Left ventricle myocardium inferior (tissue), 1 donor: ENCODE data around the gene RTN4R. TPM values are rescaled to one million over a fixed set of nuclear protein-coding genes. Genes with fewer than 3 reads are reported as not detected.

Experiments
- DNase-seq: peaks from one replicate; pipeline ENCODE4 v3.0.0-alpha.2; 2020
- H3K27ac ChIP-seq: fragments of 200-600 bp; replicated peaks from 2 replicates; pipeline ENCODE4 v1.8.0; 2021
- H3K27me3 ChIP-seq: fragments of 200-600 bp; 2 replicates; pipeline ENCODE4 v1.8.0; 2021; ENCODE audit warnings: low read depth
- H3K36me3 ChIP-seq: fragments of 200-600 bp; 2 replicates; pipeline ENCODE4 v1.8.0; 2021
- H3K4me1 ChIP-seq: fragments of 200-600 bp; 2 replicates; pipeline ENCODE4 v1.8.0; 2021
- H3K4me3 ChIP-seq: fragments of 200-600 bp; 2 replicates; pipeline ENCODE4 v1.8.0; 2021; ENCODE audit warnings: mild to moderate bottlenecking, moderate library complexity
- H3K9me3 ChIP-seq: fragments of 200-600 bp; replicated peaks from 2 replicates; pipeline ENCODE4 v1.8.0; 2021
- CTCF ChIP-seq: fragments of 200-600 bp; IDR thresholded peaks from 2 replicates; pipeline ENCODE4 v1.8.0; 2021; ENCODE audit warnings: antibody characterized with exemption, mild to moderate bottlenecking, borderline replicate concordance
- intact Hi-C: fragments of 100-400 bp; cut with micrococcal nuclease; formaldehyde crosslinking; loops from one replicate; pipeline ENCODE4 v1.11.0; 2022
- total RNA-seq: library from RNA; stranded (reverse); fragmentation: NEBNext Ultra II Directional; extraction: Animal tissue kit (Norgen Biotek cat#: 25700); gene quantifications from one replicate; pipeline ENCODE4 v1.2.1, GENCODE V29; 2021
- donor health status: DM: no; HTN: yes; CAD: no; lungs with severe emphysema.

Gene RTN4R
- total RNA-seq, 1 donor from 2014 or later = 0.96 TPM

GRCh38 chr22:20259327-20259688 lies 8.8 kb downstream of the RTN4R start:
- Histone ChIP-seq H3K27me3 (no peaks in the 10 kb centered on the region), H3K4me3 (no peak overlapping the region), H3K27ac (no peak overlapping the region), H3K9me3 (no peaks in the 10 kb centered on the region), H3K36me3 (no peaks in the 10 kb centered on the region), H3K4me1 (no peaks in the 10 kb centered on the region)
- intact Hi-C loops = loop anchor here (10.0 kb wide), 1 partner anchor 55 kb away; no protein-coding TSS in a partner anchor
- no peak for TF ChIP-seq CTCF
- no peak for DNase-seq

- no peak overlapping the region for H3K27ac ChIP-seq
- TF ChIP-seq CTCF = no peak
Measured at GRCh38 chr22:20258584-20259326, 9.4 kb downstream of the RTN4R start.

GRCh38 chr22:20258021-20258299 lies 10.2 kb downstream of the RTN4R start:
- no peak overlapping the region for H3K4me3 ChIP-seq
- H3K9me3 ChIP-seq = no peaks in the 10 kb centered on the region
- intact Hi-C loops = loop anchor here (10.0 kb wide), 1 partner anchor 53 kb away; no protein-coding TSS in a partner anchor
- no peaks in the 10 kb centered on the region for H3K27me3 ChIP-seq
- no peaks in the 10 kb centered on the region for H3K4me1 ChIP-seq
- DNase-seq = no peak
- no peak for TF ChIP-seq CTCF
- H3K36me3 ChIP-seq = no peaks in the 10 kb centered on the region
- no peak overlapping the region for H3K27ac ChIP-seq

More at GRCh38 chr22:20258584-20259326, 9.4 kb downstream of the RTN4R start:
- DNase-seq = no peak
- Histone ChIP-seq H3K36me3 (no peaks in the 10 kb centered on the region), H3K27me3 (no peaks in the 10 kb centered on the region), H3K4me1 (no peaks in the 10 kb centered on the region), H3K4me3 (no peak overlapping the region), H3K9me3 (no peaks in the 10 kb centered on the region)
- intact Hi-C loops = loop anchor here (10.0 kb wide), 1 partner anchor 54 kb away; no protein-coding TSS in a partner anchor

- Histone ChIP-seq H3K27me3 (no peaks in the 10 kb centered on the region), H3K27ac (no peak overlapping the region), H3K4me1 (no peaks in the 10 kb centered on the region), H3K9me3 (no peaks in the 10 kb centered on the region), H3K4me3 (no peak overlapping the region), H3K36me3 (no peaks in the 10 kb centered on the region)
- no peak for TF ChIP-seq CTCF
- intact Hi-C loops = loop anchor here (10.0 kb wide), 1 partner anchor 53 kb away; no protein-coding TSS in a partner anchor
- no peak for DNase-seq
Measured at GRCh38 chr22:20257212-20258020, 10.7 kb downstream of the RTN4R start.

GRCh38 chr22:20256551-20257211 lies 11.4 kb downstream of the RTN4R start:
- Histone ChIP-seq H3K27me3 (no peaks in the 10 kb centered on the region), H3K27ac (no peak overlapping the region), H3K9me3 (no peaks in the 10 kb centered on the region), H3K4me3 (no peak overlapping the region), H3K36me3 (no peaks in the 10 kb centered on the region), H3K4me1 (no peaks in the 10 kb centered on the region)
- no peak for DNase-seq
- intact Hi-C loops = loop anchor here (10.0 kb wide), 1 partner anchor 52 kb away; no protein-coding TSS in a partner anchor
- no peak for TF ChIP-seq CTCF
